ENCODE results near the gene ELOVL6.
A peak's percentile ranks its signal among the peaks of the same experiment; 100 is the strongest.
"Not testable (repeated sequence)": the region's sequence is repeated elsewhere in the genome, so short reads cannot be mapped to it uniquely, and the experiment has no call there.

ELOVL6 gene

DNA sequence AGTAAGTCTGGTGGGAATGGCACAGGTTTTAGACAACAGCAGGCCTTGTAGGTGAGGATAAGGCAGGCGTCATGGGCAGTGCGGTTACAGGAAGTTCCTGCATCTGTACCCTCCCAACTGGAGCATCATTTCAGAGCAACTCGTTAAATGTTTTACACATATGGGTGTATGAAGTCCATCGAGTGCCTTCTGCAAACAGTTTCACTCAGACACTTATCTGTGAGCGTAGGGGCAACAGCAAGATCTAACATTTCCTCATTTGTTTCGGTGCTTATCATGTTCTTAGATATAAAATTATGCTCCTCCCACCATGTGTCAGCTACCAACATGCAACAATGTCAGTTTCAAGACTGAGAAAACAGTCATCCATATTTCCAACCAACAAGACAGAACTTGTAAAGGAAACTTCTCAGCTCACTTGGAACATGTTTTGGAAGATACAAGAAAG, 69.9 kb downstream of the ELOVL6 start:
- DNase-seq = no peak

DNA sequence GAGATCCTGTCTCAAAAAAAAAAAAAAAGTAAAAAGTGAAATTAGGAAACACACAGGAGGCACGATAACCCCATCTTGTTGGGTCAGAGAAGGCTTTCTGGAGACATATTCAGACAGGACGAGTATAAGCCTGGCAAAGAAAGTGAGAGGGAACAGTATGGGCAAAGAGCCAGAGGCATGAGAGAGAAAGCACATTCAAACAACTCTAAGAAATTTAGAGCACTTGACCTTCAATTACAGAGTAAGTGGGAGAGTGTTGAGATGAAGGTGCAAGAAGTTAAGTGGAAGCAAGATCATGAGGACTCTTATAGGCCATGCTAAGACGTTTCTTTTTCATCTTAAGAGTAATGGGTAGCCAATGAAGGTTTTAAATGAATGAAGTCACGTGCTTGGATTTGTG, 70.4 kb downstream of the ELOVL6 start:
- no peak for DNase-seq

- DNase-seq = no peak
Measured at GRCh38 chr4:110124711-110125110, 73.7 kb downstream of the ELOVL6 start.

DNA sequence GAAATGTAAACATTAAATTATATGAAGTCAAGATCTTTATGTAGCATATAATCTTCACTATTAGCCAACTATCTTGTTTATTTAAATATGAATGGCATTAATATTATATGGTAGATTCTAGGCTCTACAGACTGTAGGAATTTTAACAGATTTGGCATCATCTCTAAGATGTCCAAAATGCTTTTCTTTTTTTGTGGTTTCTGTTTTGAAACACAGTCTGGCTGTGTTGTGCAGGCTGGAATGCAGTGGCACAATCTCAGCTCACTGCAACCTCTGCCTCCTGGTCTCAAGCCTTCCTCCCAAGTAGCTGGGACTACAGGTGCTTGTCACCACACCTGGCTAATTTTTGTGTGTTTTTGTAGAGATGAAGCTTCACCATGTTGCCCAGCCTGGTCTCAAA, 76.2 kb downstream of the ELOVL6 start:
- DNase-seq = no peak

DNA sequence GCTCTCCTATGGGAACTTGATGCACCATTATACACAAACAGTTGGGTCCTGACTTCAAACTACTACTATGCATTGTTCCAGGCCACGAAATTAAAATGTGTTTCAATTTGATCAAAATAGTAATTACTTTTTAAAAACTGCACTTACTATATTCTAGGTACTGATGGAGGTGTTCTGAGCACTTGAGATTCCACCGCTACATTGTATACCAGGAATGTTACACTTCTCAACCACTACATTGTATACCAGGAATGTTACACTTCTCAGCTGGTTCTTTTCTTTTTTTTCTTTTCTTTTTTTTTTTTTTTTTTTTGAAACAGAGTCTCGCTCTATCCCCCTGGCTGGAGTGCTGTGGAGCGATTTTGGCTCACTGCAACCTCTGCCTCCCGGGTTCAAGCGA, 77.9 kb downstream of the ELOVL6 start:
- DNase-seq = no peak

GRCh38 chr4:110119880-110120279, 78.5 kb downstream of the ELOVL6 start:
- no peak for DNase-seq

DNA sequence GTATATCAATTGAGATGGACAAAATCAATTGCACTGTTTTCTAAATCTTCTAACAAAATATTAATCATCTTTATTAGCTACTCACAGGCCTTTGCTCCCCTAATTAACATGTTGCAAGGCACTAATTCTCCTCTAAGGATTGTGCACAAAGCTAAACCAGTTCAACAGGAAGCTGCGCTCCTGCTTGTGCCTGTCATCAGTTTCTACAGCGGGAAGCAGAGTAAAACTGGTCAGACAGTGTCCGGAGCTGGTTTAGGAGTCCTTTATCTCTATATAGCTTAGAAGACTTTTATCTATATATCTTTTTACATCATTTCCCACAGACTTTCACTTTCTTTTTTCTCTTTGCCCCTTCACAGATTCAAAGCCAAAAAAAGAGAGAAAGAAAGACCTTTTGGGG, 79.1 kb downstream of the ELOVL6 start:
- DNase-seq = no peak

DNA sequence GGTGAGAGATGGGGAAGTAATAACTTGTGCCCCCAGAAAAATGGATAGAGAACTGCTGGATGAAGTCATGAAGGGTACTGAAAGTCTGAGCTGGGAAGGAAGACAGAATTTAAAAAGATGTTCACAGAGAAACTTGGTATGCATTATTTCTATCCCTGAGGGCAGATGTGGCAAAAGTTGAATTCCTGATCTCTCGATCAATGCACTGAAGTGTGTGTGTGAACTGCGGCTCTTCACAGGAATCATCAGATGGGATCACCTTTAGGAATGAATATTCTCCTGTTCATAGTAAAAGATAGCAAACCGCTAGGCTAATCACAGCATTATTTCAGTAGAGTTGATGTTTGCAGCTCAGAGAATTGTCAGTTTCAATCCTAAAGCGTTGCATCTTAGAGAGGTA, 86.4 kb downstream of the ELOVL6 start:
- DNase-seq = no peak

- DNase-seq = no peak
Measured at GRCh38 chr4:110109455-110109854, 89.0 kb downstream of the ELOVL6 start.

GRCh38 chr4:110108960-110109359, 89.5 kb downstream of the ELOVL6 start:
- DNase-seq = no peak

GRCh38 chr4:110108422-110108821, 90.0 kb downstream of the ELOVL6 start:
- no peak for DNase-seq

GRCh38 chr4:110107866-110108265, 90.5 kb downstream of the ELOVL6 start:
- DNase-seq = no peak

GRCh38 chr4:110106931-110107296, 91.5 kb downstream of the ELOVL6 start:
- DNase-seq = no peak

DNA sequence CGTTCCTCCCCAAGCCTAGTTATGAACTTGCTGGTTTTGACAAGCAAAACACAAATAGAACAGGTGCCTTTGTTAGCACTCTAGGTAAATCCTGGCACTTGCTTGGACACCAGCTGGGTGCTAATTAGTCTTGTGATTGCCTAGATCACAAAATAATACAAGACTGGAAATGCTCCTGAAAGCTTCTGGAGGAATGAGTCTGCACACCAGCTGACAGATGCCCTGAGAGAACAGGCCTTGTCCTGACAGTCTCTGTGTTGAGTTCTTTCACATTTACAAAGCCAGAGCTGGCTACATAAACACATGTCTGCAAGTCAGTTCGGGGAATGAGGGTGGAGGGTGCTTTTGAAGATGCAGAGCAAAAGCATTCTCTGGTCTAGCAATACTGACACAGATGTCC, 93.8 kb downstream of the ELOVL6 start:
- peak in 7 of 56 donors; percentile 2 to 25 (median 5) for DNase-seq

DNA sequence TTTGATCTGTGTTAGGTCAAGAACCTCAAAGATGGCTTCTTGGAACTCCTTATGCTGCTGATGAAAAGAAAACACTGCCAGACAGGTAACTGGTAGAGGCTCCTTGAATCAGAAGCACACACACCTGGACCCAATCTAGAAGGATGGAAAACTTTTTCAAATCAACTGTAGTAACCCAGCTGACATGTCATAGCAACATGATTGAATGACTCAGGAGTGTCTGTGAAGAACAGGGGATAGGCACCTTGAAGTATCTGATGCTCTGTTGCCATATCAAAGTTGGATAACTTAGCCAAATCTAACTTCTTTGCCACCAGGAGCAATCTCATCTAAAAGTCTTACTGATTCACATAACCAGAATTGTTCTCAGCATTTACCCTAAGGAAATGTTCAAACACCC, 98.8 kb downstream of the ELOVL6 start:
- DNase-seq = no peak

GRCh38 chr4:110096405-110096804, 102.0 kb downstream of the ELOVL6 start:
- DNase-seq = no peak

DNA sequence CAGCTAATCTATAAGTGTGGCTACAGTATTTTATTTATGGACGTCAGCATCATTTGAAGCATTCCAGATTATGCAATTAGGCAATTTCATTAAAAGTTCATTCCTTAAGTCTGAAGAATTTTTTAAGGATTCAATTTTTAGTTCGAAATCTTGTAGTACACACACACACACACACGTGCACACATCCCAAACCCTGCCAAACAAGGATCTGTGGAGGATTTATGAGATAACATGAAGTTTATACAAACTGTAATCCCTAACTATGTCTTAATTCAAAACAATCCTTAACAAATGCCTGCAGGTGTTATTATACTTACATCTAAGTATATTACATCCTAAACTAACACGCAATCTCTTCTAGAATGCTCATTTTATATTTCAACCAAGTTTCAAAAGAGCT, 105.8 kb downstream of the ELOVL6 start:
- no peak for DNase-seq

- DNase-seq = no peak
Measured at GRCh38 chr4:110091434-110092140, 106.8 kb downstream of the ELOVL6 start.

DNA sequence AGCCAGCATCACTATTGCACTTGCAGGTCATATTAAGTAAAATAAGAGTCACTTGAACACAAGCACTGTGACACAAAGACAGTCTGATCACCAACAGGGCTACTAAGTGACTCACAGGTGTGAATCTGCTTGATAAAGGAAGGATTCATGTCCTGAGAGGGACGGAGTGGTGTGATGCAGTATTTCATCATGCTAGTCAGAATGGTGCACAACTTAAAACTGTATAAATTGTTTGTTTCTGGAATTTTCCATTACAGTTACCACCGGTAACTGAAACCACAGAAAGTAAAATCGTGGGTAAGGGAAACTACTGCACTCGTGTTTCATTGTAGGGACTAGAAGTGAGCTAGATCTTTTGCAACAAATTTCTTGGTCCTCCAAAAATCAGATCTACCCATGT, 109.7 kb downstream of the ELOVL6 start:
- DNase-seq = no peak

GRCh38 chr4:110087070-110087708, 111.2 kb downstream of the ELOVL6 start:
- DNase-seq = peak in 5 of 56 donors; percentile 3 to 27 (median 4)

- no peak for DNase-seq
Measured at GRCh38 chr4:110085131-110085530, 113.3 kb downstream of the ELOVL6 start.

DNA sequence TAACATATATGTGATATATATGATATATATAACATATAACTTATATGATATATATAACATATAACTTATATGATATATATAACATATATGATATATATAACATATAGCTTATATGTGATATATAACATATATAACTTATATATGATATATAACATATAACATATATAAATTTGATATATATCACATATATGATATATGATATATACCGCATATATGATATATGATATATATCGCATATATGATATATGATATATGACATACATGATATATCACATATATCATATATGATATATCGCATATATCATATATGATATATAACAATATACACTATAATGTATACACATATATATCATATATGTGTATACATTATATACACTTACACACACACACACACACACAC, 114.3 kb downstream of the ELOVL6 start:
- DNase-seq = no peak

DNA sequence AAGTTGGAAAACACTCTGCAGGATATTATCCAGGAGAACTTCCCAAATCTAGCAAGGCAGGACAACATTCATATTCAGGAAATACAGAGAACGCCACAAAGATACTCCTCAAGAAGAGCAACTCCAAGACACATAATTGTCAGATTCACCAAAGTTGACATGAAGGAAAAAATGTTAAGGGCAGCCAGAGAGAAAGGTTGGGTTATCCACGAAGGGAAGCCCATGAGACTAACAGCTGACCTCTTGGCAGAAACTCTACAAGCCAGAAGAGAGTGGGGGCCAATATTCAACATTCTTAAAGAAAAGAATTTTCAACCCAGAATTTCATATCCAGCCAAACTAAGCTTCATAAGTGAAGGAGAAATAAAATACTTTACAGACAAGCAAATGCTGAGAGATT, 120.3 kb downstream of the ELOVL6 start:
- not testable (repeated sequence) for DNase-seq

Measured in nucleus accumbens (tissue), 56 donors.